K562 (cell line): Measurements from ENCODE around the gene ZBTB7A. TPM values are rescaled to one million over a fixed set of nuclear protein-coding genes. Genes with fewer than 3 reads are reported as not detected.
A peak's percentile ranks its signal among the peaks of the same experiment; 100 is the strongest.
"Not testable (repeated sequence)": the region's sequence is repeated elsewhere in the genome, so short reads cannot be mapped to it uniquely, and the experiment has no call there.

Experiments
- ATAC-seq: fragments of 200-7000 bp; cut with Tn5 transposase; 3 replicates; pipeline ENCODE4 v1.9.1; 2020; ENCODE audit warnings: moderate library complexity
- BruUV-seq: library from RNA; stranded (reverse); fragments of 400-500 nt; replicated peaks from 2 replicates; lab custom pipeline; 2021; lab: Mats Ljungman, UMichigan
- CTCF ChIA-PET: fragments of 300-600 bp; formaldehyde crosslinking; extraction: SDS; loops from one replicate; lab custom pipeline; 2021; ENCODE audit warnings: low intra/inter-chr PET ratio; lab: Yijun Ruan, JAX
- POLR2A ChIA-PET: fragments of 300-600, 350-650 bp; sonication (Branson Sonifier 250); formaldehyde crosslinking; extraction: SDS; loops from one replicate; lab custom pipeline; 2021; ENCODE audit warnings: antibody characterized with exemption, inconsistent platforms; lab: Yijun Ruan, JAX
- DNase-seq, 4 experiments: peaks; one replicate each; pipeline versions ENCODE4 v3.0.0 to v3.0.0-alpha.2; 2011 to 2018; ENCODE audit warnings: low spot score in 3 of 4, mixed read lengths in 3 of 4; ENCODE audit errors: extremely low read depth in 1 of 4
- FAIRE-seq: peaks from 2 replicates; lab custom pipeline; 2011; peaks lifted over from hg19 to GRCh38; lab: Jason Lieb, UNC
- H2AFZ ChIP-seq: 2 replicates; pipeline ENCODE4 v1.6.0; 2011; ENCODE audit warnings: low read depth, low read length, control low read depth, inconsistent platforms
- H3K27ac ChIP-seq: fragments of 200-600 bp; 3 replicates; pipeline ENCODE4 v1.8.0; 2011; ENCODE audit warnings: low read depth, mild to moderate bottlenecking, control low read depth, inconsistent platforms, low read length, moderate library complexity, mixed read lengths; ENCODE audit errors: extremely low read depth
- H3K27me3 ChIP-seq, 2 experiments: fragments of 300-600 bp in 1 of 2; 2 replicates in 1 of 2; 3 replicates in 1 of 2; pipeline versions ENCODE4 v1.6.0 to v1.8.0; 2011; ENCODE audit warnings: inconsistent platforms in 2 of 2, low read length in 2 of 2, mild to moderate bottlenecking in 1 of 2, mixed read lengths in 1 of 2, moderate library complexity in 1 of 2; ENCODE audit not compliant: control insufficient read depth in 2 of 2, insufficient read depth in 2 of 2
- H3K36me3 ChIP-seq: fragments of 300-600 bp; 3 replicates; pipeline ENCODE4 v1.8.0; 2011; ENCODE audit warnings: mild to moderate bottlenecking, low read length, inconsistent platforms; ENCODE audit not compliant: control insufficient read depth, insufficient read depth
- H3K4me1 ChIP-seq, 2 experiments: fragments of 200-600 bp in 1 of 2; replicated peaks in 1 of 2; 2 replicates in 1 of 2; 3 replicates in 1 of 2; pipeline versions ENCODE4 v1.5.1 to v1.8.0; 2011; ENCODE audit warnings: inconsistent platforms in 2 of 2, low read length in 2 of 2, mild to moderate bottlenecking in 1 of 2, mixed read lengths in 1 of 2, moderate library complexity in 1 of 2; ENCODE audit not compliant: control insufficient read depth in 2 of 2, insufficient read depth in 2 of 2
- H3K4me2 ChIP-seq: 2 replicates; pipeline ENCODE4 v1.6.1; 2011; ENCODE audit warnings: low read length, control low read depth, inconsistent platforms, mixed read lengths; ENCODE audit not compliant: insufficient read depth
- H3K4me3 ChIP-seq: fragments of 200-600 bp; sonication (generic), shearing (Covaris generic); 2 replicates; pipeline ENCODE4 v1.5.1; 2016; ENCODE audit warnings: control low read depth, inconsistent platforms
- H3K79me2 ChIP-seq: fragments of 200-600 bp; 3 replicates; pipeline ENCODE4 v1.8.0; 2011; ENCODE audit warnings: low read length, inconsistent platforms; ENCODE audit not compliant: control insufficient read depth, insufficient read depth
- H3K9ac ChIP-seq, 2 experiments: 2 replicates each; pipeline versions ENCODE4 v1.6.0 to v1.6.1; 2011; ENCODE audit warnings: low read depth in 2 of 2, low read length in 2 of 2, control low read depth in 1 of 2, inconsistent platforms in 1 of 2, mild to moderate bottlenecking in 1 of 2, mixed read lengths in 1 of 2; ENCODE audit not compliant: insufficient read depth in 1 of 2
- H3K9me1 ChIP-seq: one replicate; pipeline ENCODE4 v1.6.0; 2011; ENCODE audit warnings: inconsistent platforms, mild to moderate bottlenecking, low read length, moderate library complexity; ENCODE audit not compliant: control insufficient read depth, insufficient read depth
- H3K9me3 ChIP-seq: replicated peaks from 2 replicates; pipeline ENCODE4 v1.5.1; 2011; ENCODE audit warnings: low read depth, low read length, inconsistent platforms; ENCODE audit not compliant: control insufficient read depth, insufficient read depth
- H4K20me1 ChIP-seq: replicated peaks from 2 replicates; pipeline ENCODE4 v1.6.1; 2011; ENCODE audit warnings: low read length, inconsistent platforms, mixed read lengths; ENCODE audit not compliant: control insufficient read depth, insufficient read depth
- ARID1B ChIP-seq: fragments of 450-650 bp; IDR thresholded peaks from 2 replicates; pipeline ENCODE4 v1.6.1; 2016; ENCODE audit warnings: antibody characterized with exemption, mild to moderate bottlenecking, inconsistent platforms
- ARNT ChIP-seq, 2 experiments: fragments of 450-650 bp; IDR thresholded peaks; 2 replicates each; pipeline ENCODE4 v1.6.1; 2016; ENCODE audit warnings: mild to moderate bottlenecking in 1 of 2
- BRD9 ChIP-seq: fragments of 450-650 bp; IDR thresholded peaks from 2 replicates; pipeline ENCODE4 v1.6.1; 2018; ENCODE audit warnings: low read depth; ENCODE audit not compliant: partially characterized antibody
- CBFA2T3 ChIP-seq: fragments of 450-650 bp; IDR thresholded peaks from 2 replicates; pipeline ENCODE4 v1.6.1; 2017
- CEBPB ChIP-seq: fragments of 450-650 bp; IDR thresholded peaks from 2 replicates; pipeline ENCODE4 v1.6.1; 2016; ENCODE audit warnings: missing genetic modification characterization, missing compliant biosample characterization
- FOXJ2 ChIP-seq: fragments of 200-800 bp; sonication (Bioruptor generic); IDR thresholded peaks from 2 replicates; pipeline ENCODE4 v1.6.1; 2016; ENCODE audit warnings: missing genetic modification characterization, missing compliant biosample characterization
- HDAC1 ChIP-seq, 2 experiments: fragments of 450-650 bp; IDR thresholded peaks; 2 replicates each; pipeline ENCODE4 v1.6.1; 2016 to 2017; ENCODE audit warnings: inconsistent platforms in 1 of 2, mild to moderate bottlenecking in 1 of 2, moderate library complexity in 1 of 2
- KDM1A ChIP-seq, 2 experiments: fragments of 450-650 bp; IDR thresholded peaks; 2 replicates each; pipeline ENCODE4 v1.6.1; 2016; ENCODE audit warnings: mild to moderate bottlenecking in 2 of 2
- MAFF ChIP-seq: IDR thresholded peaks from 2 replicates; pipeline ENCODE4 v1.6.1; 2012; ENCODE audit warnings: low read length, improper control_type of control experiment
- MLLT1 ChIP-seq, 2 experiments: fragments of 450-650 bp; IDR thresholded peaks; 2 replicates each; pipeline ENCODE4 v1.6.1; 2016
- MNT ChIP-seq, 2 experiments: fragments of 450-650 bp; conservative IDR thresholded peaks; 2 replicates each; pipeline ENCODE4 v1.6.1; 2017; ENCODE audit warnings: mild to moderate bottlenecking in 2 of 2, moderate library complexity in 2 of 2
- MTA1 ChIP-seq: fragments of 450-650 bp; IDR thresholded peaks from 2 replicates; pipeline ENCODE4 v1.6.1; 2017; ENCODE audit warnings: borderline replicate concordance
- MTA2 ChIP-seq: fragments of 450-650 bp; IDR thresholded peaks from 2 replicates; pipeline ENCODE4 v1.6.1; 2016; ENCODE audit warnings: low read depth
- NCOR1 ChIP-seq: fragments of 450-650 bp; IDR thresholded peaks from 2 replicates; pipeline ENCODE4 v1.6.1; 2016; ENCODE audit warnings: mild to moderate bottlenecking, moderate library complexity
- NFE2 ChIP-seq: IDR thresholded peaks from 2 replicates; pipeline ENCODE4 v1.6.1; 2014; ENCODE audit warnings: antibody characterized with exemption, low read depth
- NFE2L1 ChIP-seq: fragments of 450-650 bp; IDR thresholded peaks from 2 replicates; pipeline ENCODE4 v1.6.1; 2016; ENCODE audit warnings: missing genetic modification characterization, low read depth, mild to moderate bottlenecking, missing compliant biosample characterization, moderate library complexity, borderline replicate concordance
- SMARCA4 ChIP-seq: fragments of 450-650 bp; IDR thresholded peaks from 2 replicates; pipeline ENCODE4 v1.6.1; 2016
- SMARCC2 ChIP-seq: fragments of 450-650 bp; IDR thresholded peaks from 2 replicates; pipeline ENCODE4 v1.6.1; 2017; ENCODE audit warnings: antibody characterized with exemption, moderate library complexity, mild to moderate bottlenecking, low read depth
- SOX6 ChIP-seq: fragments of 450-650 bp; IDR thresholded peaks from 2 replicates; pipeline ENCODE4 v1.6.1; 2014; ENCODE audit warnings: mild to moderate bottlenecking
- TAL1 ChIP-seq: fragments of 450-650 bp; IDR thresholded peaks from 2 replicates; pipeline ENCODE4 v1.6.1; 2016; ENCODE audit warnings: mild to moderate bottlenecking
- TRIM24 ChIP-seq, 2 experiments: fragments of 450-650 bp; IDR thresholded peaks; 2 replicates each; pipeline ENCODE4 v1.6.1; 2016
- ZBTB2 ChIP-seq: fragments of 450-650 bp; IDR thresholded peaks from 2 replicates; pipeline ENCODE4 v1.6.1; 2016; ENCODE audit warnings: antibody characterized with exemption
- WGBS: fragments of 100-300 bp; shearing (Covaris generic); methylation state at CpG from one replicate; pipeline ENCODE4 v1.1.6; 2016; ENCODE audit warnings: low coverage, mixed read lengths; ENCODE audit not compliant: insufficient coverage; ENCODE audit errors: missing lambda C conversion rate; 5-methylcytosine and 5-hydroxymethylcytosine counted together
- in situ Hi-C: fragments of 300-500 bp; cut with MboI; formaldehyde crosslinking; loops from 4 replicates; pipeline ENCODE4 v1.15.0; 2018; ENCODE audit warnings: inconsistent platforms, mixed read lengths
- intact Hi-C: fragments of 100-400 bp; cut with micrococcal nuclease; formaldehyde crosslinking; loops from 2 replicates; pipeline ENCODE4 v1.14.2; 2022
- polyA plus RNA-seq, 8 experiments: library from polyadenylated mRNA; depleted of rRNA in 4 of 8; stranded (reverse) in 5 of 8; unstranded in 3 of 8; fragments of >200 nt; fragmentation: Nextera tagmentation in 2 of 8; fragmentation: Illumina TruSeq in 1 of 8; extraction: Ambion mirVana in 2 of 8; extraction: Trizol in 1 of 8; gene quantifications; 2 replicates each; pipeline versions ENCODE4 v1.2.1 to v1.2.3, GENCODE V29; 2011 to 2014; ENCODE audit warnings: inconsistent platforms in 1 of 8, missing spikeins in 1 of 8
- total RNA-seq, 7 experiments: library from RNA; depleted of rRNA in 6 of 7; stranded (reverse); fragments of >200 nt in 6 of 7; fragmentation: Illumina TruSeq in 2 of 7; extraction: Trizol in 2 of 7; gene quantifications; 2 replicates each; pipeline versions ENCODE4 v1.2.1 to v1.2.3, GENCODE V29; 2011 to 2021; ENCODE audit warnings: low replicate concordance in 1 of 7

The ZBTB7A gene
- total and polyA plus RNA-seq, 9 of the 15 experiments (the other 6 are each of a cell fraction or from before 2014, with no cell fraction given): 0.11 to 34.0 (median 4.6) TPM

- Histone ChIP-seq H3K4me1 (peaks cover 22 to 46% of the 10 kb centered on the region in 2 experiments; a peak in 4 of 5 replicates), H3K79me2 (peaks cover 31% of the 10 kb centered on the region), H3K9ac (peak overlapping the region; percentile 64 to 84; a peak in 3 of 4 replicates), H2AFZ (peak overlapping the region; percentile 58), H4K20me1 (peaks cover 14% of the 10 kb centered on the region), H3K27ac (peak overlapping the region; percentile 84), H3K4me2 (peak overlapping the region; percentile 71)
- POLR2A ChIA-PET: interaction anchor here (0.5 to 2.7 kb wide), 7 partner anchors 9 to 1583 kb away, joined by 3 to 12 read pairs (median 4); partner anchors contain the start of gene EEF2
- ATAC-seq, H3K27me3 ChIP-seq, H3K9me3 ChIP-seq, H3K4me3 ChIP-seq, in situ Hi-C loops, H3K9me1 ChIP-seq, H3K36me3 ChIP-seq, CTCF ChIA-PET, BruUV-seq: not testable (repeated sequence)
- FAIRE-seq (peak; percentile 81), DNase-seq (peak in 2 of 4 experiments; percentile 38 to 59)
- intact Hi-C loops: loop anchor here (5.0 kb wide), 1 partner anchor 62 kb away; the partner anchor contains the start of gene ZBTB7A
- 48% methylated on average over 7 of the region's 9 CpGs for WGBS
- peak; percentile 67 for TF ChIP-seq CBFA2T3
- peak; percentile 68 for TF ChIP-seq MTA2
- peak; percentile 65 to 76 for TF ChIP-seq TRIM24 (IDR thresholded peaks at IDR 0.05)
- TF ChIP-seq SOX6: peak; percentile 49; the same call in 1 of the 2 replicates
- peak; percentile 86 for TF ChIP-seq NFE2
- TF ChIP-seq ZBTB2: 0 out of 2 replicates have a peak, but pooled peaks have one; percentile 36
- peak in 1 of 2 experiments; percentile 24; a peak in 1 of 4 replicates for TF ChIP-seq MNT (conservative IDR thresholded peaks at IDR 0.05)
- 0 out of 4 replicates have a peak, but pooled peaks have one; percentile 51 to 58 for TF ChIP-seq HDAC1 (IDR thresholded peaks at IDR 0.05)
- peak; percentile 75 for TF ChIP-seq CEBPB
- TF ChIP-seq KDM1A (IDR thresholded peaks at IDR 0.05): peak; percentile 63 to 69
- TF ChIP-seq MAFF: peak; percentile 71; the same call in 1 of the 2 replicates
- TF ChIP-seq NFE2L1: 0 out of 2 replicates have a peak, but pooled peaks have one; percentile 4
- 0 out of 2 replicates have a peak, but pooled peaks have one; percentile 49 for TF ChIP-seq FOXJ2
- TF ChIP-seq MTA1: peak; percentile 69; the same call in 1 of the 2 replicates
- peak; percentile 88 for TF ChIP-seq ARID1B
- peak; percentile 52; the same call in 1 of the 2 replicates for TF ChIP-seq NCOR1
- TF ChIP-seq TAL1: peak; percentile 30; the same call in 1 of the 2 replicates
- peak in 1 of 2 experiments; percentile 52; a peak in 1 of 4 replicates for TF ChIP-seq ARNT (IDR thresholded peaks at IDR 0.05)
- peak in 1 of 2 experiments; percentile 44; a peak in 1 of 4 replicates for TF ChIP-seq MLLT1 (IDR thresholded peaks at IDR 0.05)
- peak; percentile 80; the same call in 1 of the 2 replicates for TF ChIP-seq SMARCC2
- peak; percentile 85 for TF ChIP-seq SMARCA4
- TF ChIP-seq BRD9: peak; percentile 78
Measured at GRCh38 chr19:4005436-4005835, 61.3 kb downstream of the ZBTB7A start.
